RWPE2 (cell line): Measurements from ENCODE around the gene MRPL33.

Source experiments
- ATAC-seq: fragments of 200-7000 bp; cut with Tn5 transposase; 3 replicates; pipeline ENCODE4 v1.9.1; 2021; ENCODE audit warnings: low read depth
- DNase-seq: peaks from one replicate; pipeline ENCODE4 v3.0.0-alpha.2; 2020; ENCODE audit warnings: low spot score
- H3K27ac ChIP-seq: fragments of 450-650 bp; 2 replicates; pipeline ENCODE4 v1.5.1; 2017; ENCODE audit warnings: mild to moderate bottlenecking; ENCODE audit not compliant: poor library complexity, severe bottlenecking
- H3K27me3 ChIP-seq: fragments of 250-450 bp; sonication (Bioruptor Pico); 2 replicates; pipeline ENCODE4 v1.5.1; 2021; ENCODE audit warnings: mild to moderate bottlenecking, moderate library complexity; ENCODE audit not compliant: insufficient read depth, poor library complexity, severe bottlenecking
- H3K36me3 ChIP-seq: fragments of 250-450 bp; sonication (Bioruptor Pico); 2 replicates; pipeline ENCODE4 v1.5.1; 2020; ENCODE audit warnings: low read depth, mild to moderate bottlenecking, moderate library complexity
- H3K4me1 ChIP-seq: fragments of 250-450 bp; sonication (Bioruptor Pico); 2 replicates; pipeline ENCODE4 v1.5.1; 2021; ENCODE audit warnings: mild to moderate bottlenecking, moderate library complexity; ENCODE audit not compliant: insufficient read depth, poor library complexity, severe bottlenecking
- H3K4me3 ChIP-seq: fragments of 250-450 bp; sonication (Bioruptor Pico); 2 replicates; pipeline ENCODE4 v1.5.1; 2021; ENCODE audit warnings: mild to moderate bottlenecking, moderate library complexity; ENCODE audit not compliant: severe bottlenecking
- H3K9me3 ChIP-seq: fragments of 250-450 bp; sonication (Bioruptor Pico); 2 replicates; pipeline ENCODE4 v1.5.1; 2021; ENCODE audit warnings: mild to moderate bottlenecking, moderate library complexity; ENCODE audit not compliant: severe bottlenecking
- CTCF ChIP-seq: fragments of 450-650 bp; IDR thresholded peaks from one replicate; pipeline ENCODE4 v1.5.1; 2017; ENCODE audit warnings: mild to moderate bottlenecking, moderate library complexity; ENCODE audit not compliant: poor library complexity, severe bottlenecking

Gene MRPL33

DNA sequence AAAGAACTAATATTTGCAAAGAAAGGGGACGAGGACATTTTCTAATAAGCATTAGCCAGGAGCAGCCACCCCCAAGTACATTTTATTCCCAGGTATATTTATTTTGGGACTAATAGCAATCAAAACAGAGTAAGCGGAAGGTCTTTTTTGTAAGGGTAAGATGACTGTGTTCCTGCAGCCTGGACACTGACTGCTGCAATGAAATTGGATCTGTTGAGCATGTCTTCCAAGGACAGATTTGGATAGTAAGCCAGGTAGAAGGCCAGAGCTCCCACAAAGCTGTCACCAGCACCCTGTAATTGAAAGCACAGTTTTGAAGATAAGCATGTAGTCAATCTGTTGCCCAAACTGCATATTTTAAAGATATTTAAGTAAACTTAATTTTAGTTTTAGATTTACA, 10.0 kb downstream of the MRPL33 start:
- Histone ChIP-seq H3K27ac (peak overlapping the region; percentile 95), H3K4me1 (peaks cover 15% of the 10 kb centered on the region), H3K27me3 (no peaks in the 10 kb centered on the region), H3K36me3 (peaks cover 43% of the 10 kb centered on the region), H3K9me3 (no peaks in the 10 kb centered on the region), H3K4me3 (no peak overlapping the region)
- DNase-seq = no peak
- TF ChIP-seq CTCF = no peak
- ATAC-seq = no peak

- Histone ChIP-seq H3K4me1 (peaks cover 5% of the 10 kb centered on the region), H3K9me3 (no peaks in the 10 kb centered on the region), H3K27me3 (no peaks in the 10 kb centered on the region), H3K36me3 (peaks cover 31% of the 10 kb centered on the region), H3K4me3 (no peak overlapping the region), H3K27ac (no peak overlapping the region)
- DNase-seq = no peak
- no peak for TF ChIP-seq CTCF
- no peak for ATAC-seq
These were observed 11.2 kb downstream of the MRPL33 start for GRCh38 chr2:27782701-27783100.

- ATAC-seq = no peak
- H3K9me3 ChIP-seq = no peaks in the 10 kb centered on the region
- no peaks in the 10 kb centered on the region for H3K36me3 ChIP-seq
- no peak for TF ChIP-seq CTCF
- H3K4me1 ChIP-seq = peaks cover 7% of the 10 kb centered on the region
- no peaks in the 10 kb centered on the region for H3K27me3 ChIP-seq
- no peak overlapping the region for H3K4me3 ChIP-seq
- no peak overlapping the region for H3K27ac ChIP-seq
- no peak for DNase-seq
These were observed 19.3 kb downstream of the MRPL33 start for GRCh38 chr2:27790796-27791195.

GRCh38 chr2:27792759-27793158, 21.2 kb downstream of the MRPL33 start:
- Histone ChIP-seq H3K9me3 (no peaks in the 10 kb centered on the region), H3K27ac (peak overlapping the region; percentile 67), H3K4me3 (no peak overlapping the region), H3K4me1 (peaks cover 7% of the 10 kb centered on the region), H3K36me3 (no peaks in the 10 kb centered on the region), H3K27me3 (no peaks in the 10 kb centered on the region)
- ATAC-seq (peak; percentile 70), DNase-seq (no peak)
- no peak for TF ChIP-seq CTCF

- DNase-seq = no peak
- Histone ChIP-seq H3K9me3 (no peaks in the 10 kb centered on the region), H3K36me3 (no peaks in the 10 kb centered on the region), H3K4me1 (peaks cover 25% of the 10 kb centered on the region), H3K27ac (peak overlapping the region; percentile 99), H3K27me3 (no peaks in the 10 kb centered on the region), H3K4me3 (no peak overlapping the region)
- ATAC-seq = no peak
- TF ChIP-seq CTCF = no peak
These were observed 23.7 kb downstream of the MRPL33 start for GRCh38 chr2:27795093-27795834.
